ENCODE data around the gene CAMK2B. TPM values are rescaled to one million over a fixed set of nuclear protein-coding genes. Genes with fewer than 3 reads are reported as not detected.

The CAMK2B gene
- total and polyA plus RNA-seq, 2 experiments from 2014 or later: 0.37 to 1.7 TPM

- WGBS (ENCODE audit: low lambda C conversion rate, missing lambda C conversion rate): 91% methylated on average over 7 of the region's 7 CpGs
- H3K27me3 ChIP-seq: no peaks in the 10 kb centered on the region
- no peaks in the 10 kb centered on the region for H3K79me2 ChIP-seq
- H3K36me3 ChIP-seq (replicated peaks; ENCODE audit: insufficient read depth, low read depth): no peaks in the 10 kb centered on the region
- no peak for DNase-seq (ENCODE audit: low spot score)
- H3K4me2 ChIP-seq: no peak overlapping the region
- no peak for TF ChIP-seq EZH2phosphoT487 (IDR thresholded peaks at IDR 0.05; ENCODE audit: low read depth, severe bottlenecking, unreplicated experiment)
- no peak for TF ChIP-seq CTCF (IDR thresholded peaks at IDR 0.05; ENCODE audit: poor library complexity)
- no peaks in the 10 kb centered on the region for H3K4me1 ChIP-seq (ENCODE audit: insufficient read depth)
- H3K9me2 ChIP-seq (replicated peaks; ENCODE audit: insufficient read depth): no peaks in the 10 kb centered on the region
- no peaks in the 10 kb centered on the region for H4K20me1 ChIP-seq (ENCODE audit: insufficient read depth, poor library complexity, severe bottlenecking)
- H3K27ac ChIP-seq: no peak overlapping the region
- no peak overlapping the region for H3K4me3 ChIP-seq
- H2AFZ ChIP-seq: no peak overlapping the region
- H3K9me3 ChIP-seq (ENCODE audit: low read depth): no peaks in the 10 kb centered on the region
Measured at GRCh38 chr7:44193011-44193802, 132.2 kb downstream of the CAMK2B start.

- no peak for DNase-seq (ENCODE audit: low spot score)
- Histone ChIP-seq H3K9me3 (ENCODE audit: low read depth) (no peaks in the 10 kb centered on the region), H3K4me2 (no peak overlapping the region), H3K36me3 (replicated peaks; ENCODE audit: insufficient read depth, low read depth) (no peaks in the 10 kb centered on the region), H3K4me1 (ENCODE audit: insufficient read depth) (no peaks in the 10 kb centered on the region), H3K79me2 (no peaks in the 10 kb centered on the region), H4K20me1 (ENCODE audit: insufficient read depth, poor library complexity, severe bottlenecking) (no peaks in the 10 kb centered on the region), H3K27ac (no peak overlapping the region), H3K4me3 (no peak overlapping the region), H3K9me2 (replicated peaks; ENCODE audit: insufficient read depth) (no peaks in the 10 kb centered on the region), H3K27me3 (no peaks in the 10 kb centered on the region), H2AFZ (no peak overlapping the region)
- TF ChIP-seq CTCF (IDR thresholded peaks at IDR 0.05; ENCODE audit: poor library complexity) (no peak), EZH2phosphoT487 (IDR thresholded peaks at IDR 0.05; ENCODE audit: low read depth, severe bottlenecking, unreplicated experiment) (no peak), EZH2 (IDR thresholded peaks at IDR 0.05; ENCODE audit: borderline replicate concordance) (no peak)
- 98% methylated on average over 5 of the region's 5 CpGs for WGBS (ENCODE audit: low lambda C conversion rate, missing lambda C conversion rate)
Measured at GRCh38 chr7:44191171-44191570, 134.2 kb downstream of the CAMK2B start.

GRCh38 chr7:44189993-44190872 lies 135.2 kb downstream of the CAMK2B start:
- Histone ChIP-seq H3K27me3 (no peaks in the 10 kb centered on the region), H3K9me2 (replicated peaks; ENCODE audit: insufficient read depth) (no peaks in the 10 kb centered on the region), H3K4me1 (ENCODE audit: insufficient read depth) (peaks cover 2% of the 10 kb centered on the region), H3K27ac (no peak overlapping the region), H3K4me3 (no peak overlapping the region), H2AFZ (no peak overlapping the region), H3K79me2 (no peaks in the 10 kb centered on the region), H3K4me2 (no peak overlapping the region), H3K36me3 (replicated peaks; ENCODE audit: insufficient read depth, low read depth) (no peaks in the 10 kb centered on the region), H4K20me1 (ENCODE audit: insufficient read depth, poor library complexity, severe bottlenecking) (no peaks in the 10 kb centered on the region), H3K9me3 (ENCODE audit: low read depth) (no peaks in the 10 kb centered on the region)
- TF ChIP-seq EZH2phosphoT487 (IDR thresholded peaks at IDR 0.05; ENCODE audit: low read depth, severe bottlenecking, unreplicated experiment) (no peak), EZH2 (IDR thresholded peaks at IDR 0.05; ENCODE audit: borderline replicate concordance) (no peak), CTCF (IDR thresholded peaks at IDR 0.05; ENCODE audit: poor library complexity) (no peak)
- WGBS (ENCODE audit: low lambda C conversion rate, missing lambda C conversion rate): 88% methylated on average over 14 of the region's 14 CpGs
- DNase-seq (ENCODE audit: low spot score): no peak

All from hepatocyte (in vitro differentiated cells).